GM12878 (cell line): ENCODE results near the gene BCR.

Source experiments
- CEBPB ChIP-seq, 2 experiments: fragments of 150-350 bp in 1 of 2; IDR thresholded peaks; 2 replicates each; pipeline ENCODE4 v1.6.1; 2012 to 2014; ENCODE audit warnings: low read depth in 2 of 2, low read length in 2 of 2, borderline replicate concordance in 1 of 2, inconsistent platforms in 1 of 2
- CTCF ChIP-seq, 3 experiments: IDR thresholded peaks in 2 of 3; conservative IDR thresholded peaks in 1 of 3; 2 replicates each; pipeline ENCODE4 v1.5.1; 2011; ENCODE audit warnings: low read depth in 3 of 3, low read length in 3 of 3, mild to moderate bottlenecking in 3 of 3, control low read depth in 2 of 3, moderate library complexity in 2 of 3, inconsistent platforms in 1 of 3, mixed read lengths in 1 of 3; ENCODE audit not compliant: control insufficient read depth in 2 of 3, insufficient read depth in 1 of 3; ENCODE audit errors: extremely low read depth in 1 of 3
- EED ChIP-seq: sonication (generic); IDR thresholded peaks from 2 replicates; pipeline ENCODE4 v1.6.1; 2016; ENCODE audit warnings: antibody characterized with exemption, low read depth
- FOXM1 ChIP-seq: IDR thresholded peaks from 2 replicates; pipeline ENCODE4 v1.6.1; 2012; ENCODE audit warnings: low read depth, mild to moderate bottlenecking, inconsistent platforms, low read length, moderate library complexity
- SIX5 ChIP-seq: IDR thresholded peaks from 2 replicates; pipeline ENCODE4 v1.6.1; 2011; ENCODE audit warnings: mild to moderate bottlenecking, low read depth, low read length, moderate library complexity; ENCODE audit not compliant: severe bottlenecking

DNA sequence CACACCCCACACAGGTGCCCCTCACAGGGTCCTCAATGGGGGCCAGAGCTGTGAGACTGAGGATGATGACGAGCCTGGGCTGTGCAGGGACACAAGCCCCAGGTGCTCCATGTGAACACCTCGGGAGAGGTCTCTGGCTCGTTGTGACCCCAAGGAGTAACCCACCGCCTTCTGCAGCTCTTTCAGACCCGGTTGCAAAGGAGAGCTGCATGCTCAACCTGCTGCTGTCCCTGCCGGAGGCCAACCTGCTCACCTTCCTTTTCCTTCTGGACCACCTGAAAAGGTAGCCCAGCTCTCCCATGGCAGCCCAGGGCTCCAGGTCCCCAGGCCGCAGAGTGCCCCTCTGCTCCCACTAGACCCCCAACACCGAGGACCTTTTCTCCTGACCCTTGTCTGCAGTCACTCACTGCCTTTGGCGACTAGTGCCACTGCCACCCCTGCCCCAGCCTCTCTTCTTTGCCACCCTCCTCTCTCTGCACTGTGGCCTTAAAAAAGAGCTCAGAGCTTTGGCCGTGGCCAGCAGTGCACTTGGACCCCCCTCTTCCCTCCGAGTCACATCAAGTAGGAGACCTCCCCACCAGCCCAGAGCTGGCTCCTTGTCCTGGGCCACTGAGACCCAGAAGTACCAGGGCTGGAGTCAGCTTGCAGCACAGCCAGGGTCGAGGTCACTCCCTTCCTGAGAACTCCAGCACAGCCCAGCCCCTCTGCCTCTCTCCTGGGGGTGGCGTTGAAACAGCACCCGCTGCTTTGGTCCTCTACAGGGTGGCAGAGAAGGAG lies 133.7 kb downstream of the BCR start:
- TF ChIP-seq FOXM1 (no peak), SIX5 (no peak), CTCF (IDR thresholded peaks at IDR 0.05 in 2 of 3, conservative IDR thresholded peaks at IDR 0.05 in 1 of 3; ENCODE audit: control insufficient read depth in 2 of 3, extremely low read depth in 1 of 3, insufficient read depth in 1 of 3, low read depth in 3 of 3, low read length in 3 of 3) (no peak), EED (no peak), CEBPB (IDR thresholded peaks at IDR 0.05; ENCODE audit: borderline replicate concordance in 1 of 2, low read depth in 2 of 2, low read length in 2 of 2) (no peak)
